GM19193 (cell line): ENCODE measurements around the gene NUPR1.

Experiments
- POLR2A ChIP-seq: IDR thresholded peaks from 4 replicates; pipeline ENCODE4 v1.6.1; 2011; ENCODE audit not compliant: insufficient read depth, insufficient read length; ENCODE audit errors: extremely low read depth

NUPR1 gene

GRCh38 chr16:28511801-28512789, 26.7 kb downstream of the NUPR1 start:
- no peak for TF ChIP-seq POLR2A

GRCh38 chr16:28511031-28511430, 27.7 kb downstream of the NUPR1 start:
- TF ChIP-seq POLR2A: no peak

GRCh38 chr16:28505489-28506137, 33.2 kb downstream of the NUPR1 start:
- no peak for TF ChIP-seq POLR2A

GRCh38 chr16:28504707-28505404, 33.9 kb downstream of the NUPR1 start:
- no peak for TF ChIP-seq POLR2A

- no peak for TF ChIP-seq POLR2A
Measured at GRCh38 chr16:28503470-28504259, 35.1 kb downstream of the NUPR1 start.

- no peak for TF ChIP-seq POLR2A
Measured at GRCh38 chr16:28502290-28502689, 36.5 kb downstream of the NUPR1 start.

- TF ChIP-seq POLR2A: no peak
Measured at GRCh38 chr16:28501258-28502232, 37.2 kb downstream of the NUPR1 start.

- no peak for TF ChIP-seq POLR2A
Measured at GRCh38 chr16:28499854-28500253, 38.9 kb downstream of the NUPR1 start.

- no peak for TF ChIP-seq POLR2A
Measured at GRCh38 chr16:28498666-28499381, 40.0 kb downstream of the NUPR1 start.

GRCh38 chr16:28497861-28498599, 40.7 kb downstream of the NUPR1 start:
- no peak for TF ChIP-seq POLR2A

- no peak for TF ChIP-seq POLR2A
Measured at GRCh38 chr16:28497386-28497785, 41.4 kb downstream of the NUPR1 start.

GRCh38 chr16:28496844-28497243, 41.9 kb downstream of the NUPR1 start:
- no peak for TF ChIP-seq POLR2A
